ENCODE measurements around the gene KCNK18.
A peak's percentile ranks its signal among the peaks of the same experiment; 100 is the strongest.
"Not testable (repeated sequence)": the region's sequence is repeated elsewhere in the genome, so short reads cannot be mapped to it uniquely, and the experiment has no call there.

KCNK18 gene

GRCh38 chr10:117174439-117175214, 22.7 kb upstream of the KCNK18 start:
- DNase-seq: peak; percentile 47 to 71

GRCh38 chr10:117175215-117175900, 21.9 kb upstream of the KCNK18 start:
- no peak for DNase-seq

GRCh38 chr10:117175901-117176534, 21.3 kb upstream of the KCNK18 start:
- DNase-seq: peak; percentile 28 to 46

GRCh38 chr10:117178190-117178589, 19.1 kb upstream of the KCNK18 start:
- no peak for DNase-seq

- no peak for DNase-seq
Measured at GRCh38 chr10:117184296-117184695, 13.0 kb upstream of the KCNK18 start.

- no peak for DNase-seq
Measured at GRCh38 chr10:117184821-117185220, 12.5 kb upstream of the KCNK18 start.

- not testable (repeated sequence) for DNase-seq
Measured at GRCh38 chr10:117185817-117186216, 11.5 kb upstream of the KCNK18 start.

- peak in 1 of 2 experiments; percentile 12 for DNase-seq
Measured at GRCh38 chr10:117186832-117187615, 10.3 kb upstream of the KCNK18 start.

GRCh38 chr10:117188371-117188770, 8.9 kb upstream of the KCNK18 start:
- DNase-seq: no peak

GRCh38 chr10:117189557-117189956, 7.7 kb upstream of the KCNK18 start:
- DNase-seq: no peak

GRCh38 chr10:117198088-117198487, 799 bp downstream of the KCNK18 start:
- no peak for DNase-seq

GRCh38 chr10:117201826-117202225, 4.5 kb downstream of the KCNK18 start:
- DNase-seq: no peak

- no peak for DNase-seq
Measured at GRCh38 chr10:117204316-117204715, 7.0 kb downstream of the KCNK18 start.

- DNase-seq: no peak
Measured at GRCh38 chr10:117212176-117212575, 14.9 kb downstream of the KCNK18 start.

- DNase-seq: no peak
Measured at GRCh38 chr10:117214401-117214800, 17.1 kb downstream of the KCNK18 start.

- no peak for DNase-seq
Measured at GRCh38 chr10:117215079-117215478, 17.8 kb downstream of the KCNK18 start.

GRCh38 chr10:117216028-117216427, 18.7 kb downstream of the KCNK18 start:
- no peak for DNase-seq

GRCh38 chr10:117216611-117217195, 19.4 kb downstream of the KCNK18 start:
- DNase-seq: peak; percentile 43 to 44

- DNase-seq: no peak
Measured at GRCh38 chr10:117217196-117217761, 20.0 kb downstream of the KCNK18 start.

GRCh38 chr10:117218654-117219053, 21.4 kb downstream of the KCNK18 start:
- DNase-seq: no peak

GRCh38 chr10:117221156-117221711, 23.9 kb downstream of the KCNK18 start:
- no peak for DNase-seq

- no peak for DNase-seq
Measured at GRCh38 chr10:117222552-117222951, 25.3 kb downstream of the KCNK18 start.
